Superior temporal gyrus (tissue), 1 donor: Measurements from ENCODE around the gene LRCH1.

Source experiments
- DNase-seq: peaks from one replicate; pipeline ENCODE4 v3.0.0-alpha.2; 2016; ENCODE audit errors: extremely low spot score

Gene LRCH1

DNA sequence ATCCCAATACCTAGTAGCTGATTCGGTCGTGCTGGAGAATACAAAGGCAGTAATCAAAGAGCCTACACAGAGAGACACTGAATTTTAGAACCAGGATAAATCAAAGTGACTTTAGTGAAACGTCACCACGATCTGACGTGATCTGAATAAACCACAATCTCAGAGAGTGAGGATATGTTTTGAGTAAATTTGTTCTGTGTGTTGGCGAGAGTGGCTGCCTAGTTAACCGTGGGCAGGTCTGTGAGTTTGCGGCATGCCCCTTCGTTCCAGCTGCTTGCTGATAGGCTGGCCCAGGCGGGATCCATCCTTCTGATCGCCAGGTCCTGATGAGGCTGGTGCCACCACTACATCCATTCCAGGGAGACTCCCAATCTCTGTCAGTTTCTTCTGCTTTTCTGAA, 40.4 kb downstream of the LRCH1 start:
- no peak for DNase-seq

DNA sequence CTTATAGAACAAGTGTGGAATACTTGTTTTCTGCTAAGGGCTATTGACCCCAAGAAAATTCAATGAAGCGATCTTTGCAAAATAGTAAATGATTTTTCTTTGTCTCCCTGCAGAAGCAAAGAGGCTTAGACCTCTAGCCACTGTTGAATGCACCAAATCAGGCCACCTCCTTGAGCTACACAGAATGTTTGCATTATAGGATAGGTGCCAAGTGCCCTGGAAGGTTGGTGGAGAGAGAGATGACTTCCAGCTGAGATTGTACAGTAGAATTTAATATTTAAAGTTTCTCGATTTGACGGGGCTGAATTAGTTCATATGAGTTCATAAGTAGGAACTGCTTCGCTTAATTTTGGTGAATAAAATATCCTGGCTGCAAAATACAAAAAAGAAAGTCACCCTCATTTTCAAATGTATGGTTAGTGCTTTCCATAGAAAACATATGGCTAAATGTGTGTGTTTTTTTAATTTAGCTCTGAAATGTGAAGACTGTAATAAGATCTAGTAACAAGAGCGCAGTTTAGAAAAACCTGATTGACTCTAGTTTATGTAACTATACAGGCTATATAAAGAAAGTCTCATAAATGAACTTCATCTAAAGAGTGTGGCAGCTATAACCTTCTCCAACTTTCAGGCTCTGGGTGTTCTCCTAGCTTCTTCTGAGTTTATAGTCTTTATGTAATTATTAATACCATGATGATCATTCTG, 41.6 kb downstream of the LRCH1 start:
- DNase-seq = no peak

DNA sequence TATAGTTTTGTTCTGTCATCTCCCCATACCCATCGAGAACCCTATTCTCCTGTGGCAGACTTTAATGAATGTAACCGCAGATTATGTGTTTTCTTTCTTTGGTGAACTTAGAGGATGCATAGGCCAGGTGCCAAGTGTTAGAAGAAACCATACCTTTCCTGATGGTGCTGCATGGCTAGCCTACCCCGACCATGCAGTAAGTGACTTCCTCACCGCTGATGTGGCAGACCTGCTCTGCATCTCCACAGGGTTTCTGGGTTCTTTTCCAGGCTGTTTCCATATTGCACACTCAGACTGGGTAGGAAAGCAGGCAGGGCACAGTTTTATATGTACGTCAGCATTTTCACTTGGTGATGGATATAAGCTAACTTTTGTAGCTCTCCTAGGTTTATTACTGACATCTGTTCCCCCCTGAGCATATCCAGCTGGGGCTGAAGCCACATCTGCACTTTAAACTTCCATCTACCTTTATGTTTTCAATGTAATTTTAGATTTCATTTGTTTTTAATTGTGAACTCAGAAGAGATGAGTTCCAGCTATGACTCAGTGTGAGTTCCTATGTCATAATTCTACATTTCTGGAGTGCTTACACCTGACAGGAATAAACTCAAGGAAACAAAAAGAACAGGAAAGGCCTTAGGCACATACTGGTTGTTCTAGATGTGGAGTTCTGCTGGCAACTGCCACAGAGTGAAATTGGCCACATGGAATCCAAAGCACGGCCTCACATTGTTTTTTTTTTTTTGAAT, 42.3 kb downstream of the LRCH1 start:
- peak; percentile 53 for DNase-seq

DNA sequence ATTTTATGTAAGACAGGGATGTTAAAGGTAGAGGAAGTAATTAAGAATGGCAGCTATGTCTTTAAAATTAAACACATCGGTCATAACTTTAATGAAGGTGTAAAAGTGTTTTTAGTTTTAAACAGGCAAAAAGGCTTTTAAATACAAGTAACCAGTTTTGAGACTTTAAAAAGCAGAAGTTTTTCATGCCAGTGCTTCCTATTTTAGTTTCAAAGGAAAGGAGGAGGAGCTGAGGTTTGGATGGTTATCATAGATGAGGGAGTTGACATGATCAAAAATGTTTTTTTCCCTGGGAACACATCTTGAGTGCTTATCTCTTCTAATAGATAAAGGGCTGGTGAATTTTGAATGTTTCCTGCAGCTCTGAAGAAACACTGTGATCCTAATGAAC, 42.9 kb downstream of the LRCH1 start:
- peak; percentile 45 for DNase-seq

DNA sequence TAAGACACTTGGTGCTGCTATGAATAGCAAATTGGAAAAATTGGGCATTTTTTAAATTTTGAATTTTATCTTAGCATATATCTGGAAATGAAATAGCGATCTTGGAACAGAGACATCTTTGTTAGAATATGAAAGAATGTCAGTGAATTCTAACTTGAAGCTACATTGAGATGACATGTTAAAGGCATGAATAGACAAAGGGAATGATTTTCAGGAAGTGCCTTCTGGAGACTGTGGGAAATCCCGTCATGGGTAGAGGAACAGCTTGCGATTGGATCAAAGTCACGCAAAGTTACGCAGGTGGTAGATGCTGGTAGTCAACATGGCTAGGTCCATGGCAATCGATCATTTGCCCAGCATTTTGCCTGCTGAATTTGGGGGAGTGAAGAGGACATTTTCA, 43.5 kb downstream of the LRCH1 start:
- no peak for DNase-seq

DNA sequence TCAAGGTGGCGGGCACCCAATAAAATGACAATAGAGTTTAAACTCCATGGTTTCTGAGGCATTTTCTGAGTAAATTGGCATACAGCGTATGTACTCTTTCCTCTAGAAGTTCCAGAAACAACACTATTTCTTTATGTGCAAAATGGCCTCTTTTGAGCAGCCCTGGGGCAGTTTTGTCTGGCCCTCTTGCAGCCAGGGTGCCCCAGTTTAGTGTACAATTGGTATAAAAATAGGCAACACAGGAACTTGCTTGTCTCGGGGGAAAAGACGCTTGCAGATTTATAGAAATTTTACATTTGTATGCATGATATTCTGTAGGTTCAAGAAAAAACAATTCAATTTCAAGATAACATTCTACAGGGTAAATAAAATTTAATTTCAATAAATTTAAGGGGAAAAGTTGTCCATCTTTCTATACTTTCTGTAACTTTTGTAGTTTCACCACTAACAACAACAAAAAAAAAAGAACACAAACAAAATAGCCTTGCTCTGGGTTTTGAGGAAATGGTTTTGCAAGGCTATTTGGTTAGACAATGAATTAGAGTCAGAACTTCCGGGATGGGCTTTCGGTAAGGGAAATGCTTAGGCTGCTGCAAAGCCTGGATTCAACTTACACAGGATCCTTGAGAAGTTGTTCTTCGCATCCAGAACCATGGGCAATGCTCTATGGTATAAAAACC, 45.3 kb downstream of the LRCH1 start:
- no peak for DNase-seq

DNA sequence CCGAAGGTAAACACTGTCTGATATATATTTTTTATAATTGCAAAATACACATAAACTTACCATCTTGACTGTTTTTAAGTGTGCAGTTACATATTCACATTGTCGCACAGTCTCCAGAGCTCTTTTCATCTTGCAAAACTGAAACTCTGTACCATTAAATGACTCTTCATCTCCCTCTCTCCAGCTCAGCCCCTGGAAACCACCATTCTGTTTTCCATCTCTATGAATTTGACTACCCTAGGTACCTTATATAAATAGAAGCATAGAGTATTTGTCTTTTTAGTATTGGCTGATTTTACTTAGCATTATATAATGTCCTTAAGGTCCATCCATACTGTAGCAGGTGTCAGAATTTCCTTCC, 45.8 kb downstream of the LRCH1 start:
- DNase-seq = no peak

DNA sequence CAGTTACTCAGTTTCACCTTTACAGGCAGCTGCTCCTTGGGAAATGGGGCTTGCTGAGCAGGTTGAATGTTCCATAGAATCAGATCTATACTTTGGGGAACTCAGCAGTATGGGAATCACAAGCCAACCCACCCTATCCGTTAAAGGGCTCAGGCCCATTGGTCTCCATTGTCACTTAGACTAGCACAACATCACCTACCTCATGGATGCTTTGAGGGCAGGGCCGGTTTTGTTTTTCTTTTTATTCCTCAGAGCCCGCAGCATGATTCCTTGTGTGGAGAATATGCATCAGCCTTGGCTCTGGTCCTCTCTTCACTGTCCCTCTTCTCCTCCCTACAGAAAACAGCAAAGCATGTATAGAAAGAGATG, 48.0 kb downstream of the LRCH1 start:
- no peak for DNase-seq

DNA sequence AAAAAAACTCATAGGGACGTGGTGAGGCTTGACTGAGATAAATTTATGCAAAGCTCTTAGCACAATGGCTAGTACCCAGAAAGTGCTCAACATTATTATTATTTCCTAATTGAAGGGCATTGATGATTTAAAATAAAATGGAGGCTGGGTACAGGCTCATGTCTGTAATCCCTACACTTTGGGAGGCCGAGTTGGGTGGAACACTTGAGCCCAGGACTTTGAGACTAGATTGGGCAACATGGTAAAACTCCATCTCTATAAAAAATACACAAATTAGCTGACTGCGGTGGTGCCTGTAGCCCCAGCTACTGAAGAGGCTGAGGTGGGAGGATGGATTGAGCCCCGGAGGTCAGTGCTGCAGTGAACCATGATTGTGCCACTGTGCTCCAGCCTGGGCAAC, 49.6 kb downstream of the LRCH1 start:
- no peak for DNase-seq

DNA sequence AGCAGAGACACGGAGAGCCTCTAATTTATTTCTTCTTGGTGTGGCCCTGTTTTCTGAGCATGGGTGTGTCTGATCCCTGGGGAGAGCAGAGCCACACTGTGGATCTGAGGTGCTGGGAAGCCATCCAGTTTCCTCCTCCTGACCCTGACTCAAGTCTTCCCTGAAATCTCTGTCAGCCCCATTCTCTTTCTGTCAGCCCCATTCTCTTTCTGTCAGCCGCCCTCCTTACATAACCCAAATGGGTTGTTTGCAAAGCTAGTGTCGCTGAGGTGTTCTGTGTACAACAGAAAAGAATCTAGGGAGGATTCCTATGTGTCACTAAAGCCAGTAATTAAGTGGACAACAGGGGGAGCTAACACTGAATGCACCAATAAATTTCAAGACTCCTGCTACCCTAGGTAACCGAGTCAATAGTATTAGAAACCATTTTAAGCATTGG, 50.2 kb downstream of the LRCH1 start:
- DNase-seq = no peak

DNA sequence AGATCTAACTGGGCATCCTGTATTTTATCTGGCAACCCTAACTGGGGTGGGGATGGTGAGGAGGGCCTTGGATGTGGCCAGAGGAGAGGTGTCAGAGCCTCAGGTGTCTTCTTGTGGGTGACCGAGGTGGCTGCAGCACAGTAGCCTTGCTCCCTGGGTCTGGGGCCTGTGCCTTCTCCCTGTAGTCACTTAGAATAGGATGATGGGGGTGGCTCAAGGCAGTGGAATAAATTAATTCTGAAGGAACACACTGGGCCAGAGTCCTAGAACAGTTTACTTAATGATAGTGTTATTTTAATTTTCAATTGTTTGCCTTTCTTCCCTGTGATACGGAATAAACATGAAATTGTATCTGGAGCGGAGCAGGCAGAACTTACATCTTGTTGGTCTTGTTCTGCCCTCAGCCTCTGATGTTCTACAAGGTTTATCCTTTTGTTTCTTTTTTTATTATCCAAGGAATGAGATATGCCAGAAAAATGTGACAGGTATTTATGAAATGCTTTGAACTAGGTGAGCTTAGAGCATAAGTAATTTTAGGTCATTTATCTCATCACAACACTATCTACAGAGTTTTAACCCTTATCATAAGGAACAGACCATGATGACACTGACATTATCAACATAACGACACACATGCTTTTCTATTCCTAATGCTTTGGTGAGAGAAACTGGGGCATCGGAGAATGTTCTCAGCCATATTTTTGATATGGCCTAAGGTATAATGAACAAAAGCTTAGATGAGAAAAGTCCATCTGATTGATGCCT, 51.4 kb downstream of the LRCH1 start:
- no peak for DNase-seq

DNA sequence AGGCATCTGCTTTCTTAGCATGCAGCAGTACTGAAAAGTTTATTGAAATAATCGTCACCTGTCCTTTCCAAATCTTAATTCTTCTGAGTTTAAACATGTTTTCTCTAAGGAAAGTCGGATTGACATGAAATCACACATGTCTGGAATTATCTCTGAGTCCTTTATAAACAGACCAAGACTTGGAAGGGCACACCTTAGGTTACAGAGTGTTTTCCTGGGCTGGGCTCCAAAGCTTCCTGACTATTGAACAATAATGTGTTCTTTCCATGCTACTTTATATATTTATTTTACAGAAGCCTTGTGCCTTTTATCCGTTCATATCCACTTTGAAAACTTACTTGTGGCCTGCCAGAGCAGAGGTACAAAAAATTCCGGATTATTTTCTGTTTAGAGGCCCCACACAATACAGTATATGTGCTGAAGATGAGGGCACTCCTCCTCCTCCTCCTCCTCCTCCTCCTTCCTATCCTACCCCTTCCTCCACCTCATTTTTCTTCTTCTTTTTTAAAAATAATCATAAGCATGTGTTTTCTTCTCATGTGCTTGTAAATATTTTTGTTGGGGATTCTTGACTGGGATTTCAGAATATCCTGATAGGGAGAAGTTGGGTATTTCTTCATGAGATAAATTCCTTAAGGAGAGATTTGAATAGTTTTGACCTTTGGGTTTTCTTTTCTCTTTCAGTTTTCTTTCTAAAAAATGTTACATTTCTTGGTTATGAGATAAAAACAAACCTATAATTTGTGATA, 52.3 kb downstream of the LRCH1 start:
- DNase-seq = no peak

DNA sequence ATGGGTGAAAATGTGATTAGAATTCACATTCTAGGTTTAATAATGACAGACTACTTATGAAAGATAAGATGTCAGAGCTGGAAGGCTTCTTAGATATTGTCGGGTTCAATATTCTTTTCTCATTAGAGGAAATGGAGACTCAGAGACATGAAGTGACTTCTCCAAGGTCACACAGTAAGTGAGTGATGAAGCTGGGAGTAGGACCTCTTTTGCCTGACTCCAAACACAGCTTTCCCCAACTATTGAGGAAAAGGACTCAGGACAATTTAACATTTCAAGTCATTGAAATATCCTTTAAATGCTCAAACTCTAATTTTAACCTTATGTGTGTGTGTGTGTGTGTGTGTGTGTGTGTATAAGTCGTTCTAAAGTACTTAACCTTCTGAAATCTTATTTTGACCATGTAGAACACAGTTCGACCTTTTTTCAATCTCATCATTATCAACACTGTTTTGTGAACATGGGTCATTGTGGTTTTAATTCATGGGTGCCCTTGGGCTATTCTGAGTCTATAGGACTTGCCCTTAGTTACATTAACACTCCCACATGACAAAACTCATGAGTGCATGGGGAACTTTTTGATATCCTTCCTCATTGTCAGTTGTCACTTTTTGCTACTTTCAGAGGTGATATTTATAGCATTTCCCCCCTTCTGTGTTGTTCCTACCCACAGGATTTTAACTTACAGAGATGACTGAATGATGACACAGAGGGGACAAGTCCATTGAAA, 53.0 kb downstream of the LRCH1 start:
- DNase-seq = peak; percentile 33

DNA sequence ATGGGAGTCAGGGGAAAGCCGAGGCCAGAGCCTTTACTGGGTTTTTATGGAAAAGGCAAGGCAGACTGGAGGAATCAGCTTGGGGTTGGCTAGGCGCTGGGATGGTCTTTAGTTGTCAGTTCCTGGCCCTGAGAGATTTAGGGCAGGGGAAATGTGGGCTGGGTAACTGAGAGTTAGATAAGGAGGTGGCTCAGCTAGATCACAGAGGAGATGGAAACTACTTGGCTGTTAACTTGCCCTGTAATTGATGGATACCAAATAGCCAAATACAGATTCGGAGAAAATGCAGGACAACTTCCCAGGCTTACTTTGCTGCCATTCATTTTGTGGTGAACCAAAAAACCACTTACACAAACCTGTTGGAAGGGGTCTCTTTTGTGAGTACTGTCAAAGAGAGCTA, 54.0 kb downstream of the LRCH1 start:
- DNase-seq = no peak

DNA sequence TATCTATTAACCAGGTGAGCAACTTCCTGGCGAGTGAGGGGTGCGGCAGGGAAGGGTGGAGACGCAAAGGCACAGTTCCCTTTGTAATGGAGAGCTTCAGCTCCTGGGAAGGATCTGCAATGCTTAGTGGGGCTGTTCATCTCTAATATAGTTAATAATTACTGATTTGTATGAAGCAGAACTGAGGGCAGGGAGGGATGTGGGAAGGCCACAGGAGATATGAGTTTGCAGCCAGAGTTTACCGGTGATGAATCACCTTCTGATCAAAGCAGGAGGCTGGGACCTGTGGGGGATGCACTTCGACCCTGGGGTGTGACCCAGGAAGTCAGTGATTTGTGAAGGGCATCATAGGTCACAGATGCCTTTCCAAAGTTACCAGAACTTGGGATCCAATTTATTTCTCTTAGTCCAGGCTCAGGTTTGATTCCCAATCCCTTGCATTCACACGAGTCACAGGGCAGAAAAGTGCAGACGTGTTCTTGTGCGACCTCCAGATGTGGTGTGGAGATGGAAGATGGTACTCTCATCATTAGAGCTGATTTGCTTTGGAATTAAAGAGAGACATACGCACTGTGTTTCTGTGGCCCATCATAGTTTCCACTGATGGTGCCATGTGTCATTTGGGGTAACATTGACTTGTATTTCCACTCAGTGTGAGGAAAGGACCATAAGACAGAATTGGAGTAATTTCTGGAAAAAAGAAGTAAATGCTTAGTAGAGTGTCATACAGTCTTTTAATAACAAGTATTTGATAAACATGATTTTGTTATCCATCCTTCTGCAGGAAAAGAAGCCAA, 55.0 kb downstream of the LRCH1 start:
- no peak for DNase-seq

DNA sequence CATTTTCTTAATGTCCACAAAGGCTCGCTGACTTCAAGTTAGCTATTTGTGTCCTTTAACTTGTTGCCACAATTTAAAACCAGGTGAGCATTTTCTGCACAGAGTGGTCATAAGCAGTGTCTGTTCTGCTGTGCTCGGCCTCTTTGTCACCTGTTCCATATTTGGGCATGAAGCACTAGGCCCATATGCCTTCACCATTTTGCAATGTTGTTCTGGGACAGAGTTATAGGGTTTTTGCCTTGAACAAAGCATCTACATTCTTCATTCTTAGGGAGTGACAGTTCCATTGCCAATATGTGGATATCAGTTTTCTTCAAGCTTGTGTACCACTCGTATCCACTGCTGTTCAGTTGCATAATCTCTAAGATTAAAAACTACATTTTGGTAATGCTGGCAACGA, 56.1 kb downstream of the LRCH1 start:
- no peak for DNase-seq

DNA sequence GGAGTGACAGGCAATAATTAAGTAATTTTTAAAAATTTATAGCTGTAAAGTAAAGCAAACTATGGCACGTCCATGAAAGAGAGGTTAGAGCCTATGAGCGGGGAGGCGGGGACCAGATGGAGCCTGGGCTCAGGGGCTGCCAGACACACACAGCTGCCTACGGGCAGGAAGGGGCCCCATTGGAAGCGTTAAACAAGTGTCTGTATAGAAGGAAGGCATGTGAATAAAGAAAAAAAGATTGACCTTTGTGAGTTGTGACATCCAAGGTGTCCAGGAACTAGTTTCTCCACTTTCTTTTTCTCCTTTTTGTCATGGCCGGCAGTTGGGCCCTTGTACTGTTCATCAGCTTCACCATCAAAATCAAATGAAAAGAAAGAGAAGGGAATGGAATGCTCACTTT, 56.8 kb downstream of the LRCH1 start:
- DNase-seq = no peak

DNA sequence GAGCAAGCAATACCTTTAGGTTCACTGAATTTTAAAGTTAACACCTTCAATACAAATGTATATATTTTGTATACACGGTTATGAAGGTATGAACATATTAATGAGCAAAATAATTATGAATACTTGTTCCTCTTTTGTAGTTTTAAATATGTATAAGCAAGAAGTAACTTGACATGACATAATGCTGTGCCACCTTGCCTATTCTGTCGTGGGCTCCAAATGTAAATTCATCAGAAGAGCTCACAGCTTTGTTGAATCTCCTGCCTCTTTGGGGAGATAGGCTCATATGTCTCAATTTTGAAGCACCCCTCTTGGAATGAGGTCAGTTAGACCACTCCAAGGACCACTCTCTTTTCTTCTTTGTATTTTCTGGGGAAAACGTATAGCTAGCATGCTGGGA, 59.3 kb downstream of the LRCH1 start:
- DNase-seq = no peak

DNA sequence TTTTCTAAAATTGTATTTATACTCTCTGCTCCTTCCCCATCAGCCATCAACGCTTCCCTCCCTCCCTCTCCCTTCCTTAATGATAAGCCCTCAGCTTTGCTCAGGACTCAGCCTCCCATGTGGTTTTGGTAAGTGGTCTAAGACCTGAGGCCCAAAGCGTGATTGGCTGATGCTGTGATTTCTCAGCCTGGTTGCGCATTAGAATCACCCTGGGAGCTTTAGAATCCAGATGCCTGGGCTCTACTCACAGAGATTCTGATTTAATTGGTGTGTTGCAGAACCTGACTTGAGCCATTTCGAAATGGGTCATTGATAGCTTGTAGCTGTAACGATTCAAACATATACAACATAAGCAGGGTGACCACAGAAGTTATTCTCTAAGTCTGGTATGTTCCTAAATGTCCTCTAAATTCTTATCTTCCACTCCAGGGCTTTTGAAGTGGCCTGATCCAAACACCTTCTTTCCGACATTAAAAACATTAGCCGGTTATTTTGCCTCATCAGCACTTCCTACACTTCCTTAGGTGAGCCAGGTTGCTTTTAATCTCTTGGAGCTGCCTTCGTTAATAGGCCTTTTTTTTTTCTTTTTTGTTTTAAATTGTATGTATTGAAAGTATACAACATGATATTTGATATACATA, 60.6 kb downstream of the LRCH1 start:
- DNase-seq = no peak

DNA sequence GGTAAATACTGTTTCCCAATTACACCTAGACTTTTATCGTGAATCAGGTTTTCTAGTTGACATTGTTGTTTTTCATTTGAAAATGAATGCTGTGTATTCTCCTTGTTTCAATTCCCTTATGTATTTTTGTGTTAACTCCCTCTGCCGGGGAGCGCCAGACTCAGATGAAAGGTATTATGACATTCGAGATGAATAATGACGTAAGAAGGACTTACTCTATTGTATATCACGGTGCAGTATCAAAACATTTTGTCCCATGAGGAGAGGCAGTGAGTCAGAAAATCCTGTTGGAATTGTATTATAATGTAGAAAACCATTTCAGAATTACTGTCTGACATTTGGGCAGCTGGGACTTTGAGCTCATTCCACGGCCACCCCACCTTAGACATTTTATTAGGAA, 61.6 kb downstream of the LRCH1 start:
- DNase-seq = no peak
